ENCODE data around the gene SSTR4.

DNA sequence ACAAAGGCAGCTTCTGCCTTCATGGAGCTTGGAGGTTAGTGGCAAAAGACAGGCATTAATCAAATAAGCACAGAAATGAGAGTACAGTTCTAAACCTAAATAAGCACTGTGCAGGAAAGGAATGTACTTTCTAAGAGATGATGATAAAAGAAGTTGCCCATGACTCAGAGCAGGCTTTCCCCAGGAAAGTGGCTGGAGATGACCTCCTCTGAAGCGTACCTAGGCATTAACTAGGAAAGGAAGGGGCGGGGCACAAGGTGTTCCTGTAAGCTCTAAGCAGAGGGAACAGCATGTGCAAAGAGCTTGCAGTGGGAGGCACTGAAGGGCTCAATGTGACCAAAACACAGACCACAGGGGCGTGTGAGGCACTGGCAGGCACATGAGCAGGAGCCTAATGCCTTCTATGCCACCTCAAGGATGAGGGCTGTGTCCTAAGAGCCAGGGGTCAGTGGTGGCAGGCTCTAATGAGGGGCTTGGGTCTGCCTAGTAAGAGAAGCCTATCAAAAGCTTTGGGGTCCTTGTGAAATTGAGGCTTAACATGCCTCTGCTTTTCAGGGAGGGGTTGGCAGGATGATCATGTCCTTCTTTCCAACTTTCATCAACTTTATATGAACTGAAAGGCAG lies 4.9 kb downstream of the SSTR4 start:
- TF ChIP-seq, protein P1, sequence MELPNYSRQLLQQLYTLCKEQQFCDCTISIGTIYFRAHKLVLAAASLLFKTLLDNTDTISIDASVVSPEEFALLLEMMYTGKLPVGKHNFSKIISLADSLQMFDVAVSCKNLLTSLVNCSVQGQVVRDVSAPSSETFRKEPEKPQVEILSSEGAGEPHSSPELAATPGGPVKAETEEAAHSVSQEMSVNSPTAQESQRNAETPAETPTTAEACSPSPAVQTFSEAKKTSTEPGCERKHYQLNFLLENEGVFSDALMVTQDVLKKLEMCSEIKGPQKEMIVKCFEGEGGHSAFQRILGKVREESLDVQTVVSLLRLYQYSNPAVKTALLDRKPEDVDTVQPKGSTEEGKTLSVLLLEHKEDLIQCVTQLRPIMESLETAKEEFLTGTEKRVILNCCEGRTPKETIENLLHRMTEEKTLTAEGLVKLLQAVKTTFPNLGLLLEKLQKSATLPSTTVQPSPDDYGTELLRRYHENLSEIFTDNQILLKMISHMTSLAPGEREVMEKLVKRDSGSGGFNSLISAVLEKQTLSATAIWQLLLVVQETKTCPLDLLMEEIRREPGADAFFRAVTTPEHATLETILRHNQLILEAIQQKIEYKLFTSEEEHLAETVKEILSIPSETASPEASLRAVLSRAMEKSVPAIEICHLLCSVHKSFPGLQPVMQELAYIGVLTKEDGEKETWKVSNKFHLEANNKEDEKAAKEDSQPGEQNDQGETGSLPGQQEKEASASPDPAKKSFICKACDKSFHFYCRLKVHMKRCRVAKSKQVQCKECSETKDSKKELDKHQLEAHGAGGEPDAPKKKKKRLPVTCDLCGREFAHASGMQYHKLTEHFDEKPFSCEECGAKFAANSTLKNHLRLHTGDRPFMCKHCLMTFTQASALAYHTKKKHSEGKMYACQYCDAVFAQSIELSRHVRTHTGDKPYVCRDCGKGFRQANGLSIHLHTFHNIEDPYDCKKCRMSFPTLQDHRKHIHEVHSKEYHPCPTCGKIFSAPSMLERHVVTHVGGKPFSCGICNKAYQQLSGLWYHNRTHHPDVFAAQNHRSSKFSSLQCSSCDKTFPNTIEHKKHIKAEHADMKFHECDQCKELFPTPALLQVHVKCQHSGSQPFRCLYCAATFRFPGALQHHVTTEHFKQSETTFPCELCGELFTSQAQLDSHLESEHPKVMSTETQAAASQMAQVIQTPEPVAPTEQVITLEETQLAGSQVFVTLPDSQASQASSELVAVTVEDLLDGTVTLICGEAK (IDR thresholded peaks at IDR 0.05): no peak
- TF ChIP-seq, protein P1 (CRISPR knock-in tag; IDR thresholded peaks at IDR 0.05): no peak
- TF ChIP-seq ARID2 (IDR thresholded peaks at IDR 0.05) (no peak), ZNF324 (CRISPR knock-in tag; IDR thresholded peaks at IDR 0.05) (no peak), BRCA1 (IDR thresholded peaks at IDR 0.05) (no peak), BRCA1 (CRISPR knock-in tag; IDR thresholded peaks at IDR 0.05) (no peak), ERF (CRISPR knock-in tag; IDR thresholded peaks at IDR 0.05) (no peak), POLR2A (conservative IDR thresholded peaks at IDR 0.05) (no peak), TEAD4 (IDR thresholded peaks at IDR 0.05; ENCODE audit: low read length) (no peak), TEAD4 (CRISPR knock-in tag; IDR thresholded peaks at IDR 0.05; ENCODE audit: borderline replicate concordance) (no peak), ZBTB7A (IDR thresholded peaks at IDR 0.05; ENCODE audit: borderline replicate concordance, control insufficient read depth, low read depth, low read length) (no peak), ZNF589 (CRISPR knock-in tag; IDR thresholded peaks at IDR 0.05; ENCODE audit: low read depth) (no peak)
- TF ChIP-seq, protein P2, sequence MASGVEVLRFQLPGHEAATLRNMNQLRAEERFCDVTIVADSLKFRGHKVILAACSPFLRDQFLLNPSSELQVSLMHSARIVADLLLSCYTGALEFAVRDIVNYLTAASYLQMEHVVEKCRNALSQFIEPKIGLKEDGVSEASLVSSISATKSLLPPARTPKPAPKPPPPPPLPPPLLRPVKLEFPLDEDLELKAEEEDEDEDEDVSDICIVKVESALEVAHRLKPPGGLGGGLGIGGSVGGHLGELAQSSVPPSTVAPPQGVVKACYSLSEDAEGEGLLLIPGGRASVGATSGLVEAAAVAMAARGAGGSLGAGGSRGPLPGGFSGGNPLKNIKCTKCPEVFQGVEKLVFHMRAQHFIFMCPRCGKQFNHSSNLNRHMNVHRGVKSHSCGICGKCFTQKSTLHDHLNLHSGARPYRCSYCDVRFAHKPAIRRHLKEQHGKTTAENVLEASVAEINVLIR (CRISPR knock-in tag; IDR thresholded peaks at IDR 0.05): no peak
